NCI-H526 treated with DMSO at 0.1 percent for 48 hours (cell line): ENCODE measurements around the gene AFF3.
"Not testable (repeated sequence)": the region's sequence is repeated elsewhere in the genome, so short reads cannot be mapped to it uniquely, and the experiment has no call there.

Experiments
- DNase-seq: peaks from one replicate; lab custom pipeline; 2025; lab: John Stamatoyannopoulos, UW

Gene AFF3

DNA sequence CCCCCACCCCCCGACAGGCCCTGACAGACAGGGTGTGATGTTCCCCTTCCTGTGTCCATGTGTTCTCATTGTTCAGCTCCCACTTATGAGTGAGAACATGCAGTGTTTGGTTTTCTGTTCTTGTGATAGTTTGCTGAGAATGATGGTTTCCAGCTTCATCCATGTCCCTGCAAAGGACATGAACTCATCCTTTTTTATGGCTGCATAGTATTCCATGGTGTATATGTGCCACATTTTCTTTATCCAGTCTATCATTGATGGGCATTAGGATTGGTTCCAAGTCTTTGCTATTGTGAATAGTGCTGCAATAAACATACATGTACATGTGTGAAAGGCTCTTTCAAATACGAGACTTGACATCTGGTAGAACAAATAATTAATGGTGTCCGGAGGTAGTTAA lies 208.9 kb downstream of the AFF3 start:
- not testable (repeated sequence) for DNase-seq

DNA sequence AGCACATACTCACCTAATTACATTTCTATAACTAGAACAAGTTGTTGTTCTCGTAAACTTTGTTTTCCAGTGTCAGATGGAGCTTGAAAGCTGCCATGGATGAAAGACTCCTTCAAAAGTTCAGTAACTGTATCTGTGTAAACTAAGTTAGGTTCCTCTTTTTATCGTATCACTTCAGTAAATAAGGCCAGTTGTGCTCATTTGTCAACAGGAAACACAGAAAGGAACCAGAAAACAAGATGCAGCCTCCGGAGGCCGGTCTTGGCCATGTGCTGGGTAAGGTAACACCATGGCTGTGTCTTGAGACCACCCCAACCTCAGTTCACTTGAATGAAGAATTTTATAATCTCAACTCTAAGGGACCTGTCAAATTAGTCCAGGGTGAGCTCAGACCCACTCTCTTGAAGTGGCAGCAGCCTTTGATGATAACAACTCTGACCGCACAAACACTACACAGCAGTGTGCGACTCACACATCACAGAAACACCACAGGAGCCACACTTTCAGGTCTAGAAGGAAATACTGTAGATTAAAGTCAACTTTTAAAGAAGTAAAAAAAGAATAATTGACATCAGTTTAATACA lies 213.8 kb downstream of the AFF3 start:
- no peak for DNase-seq

DNA sequence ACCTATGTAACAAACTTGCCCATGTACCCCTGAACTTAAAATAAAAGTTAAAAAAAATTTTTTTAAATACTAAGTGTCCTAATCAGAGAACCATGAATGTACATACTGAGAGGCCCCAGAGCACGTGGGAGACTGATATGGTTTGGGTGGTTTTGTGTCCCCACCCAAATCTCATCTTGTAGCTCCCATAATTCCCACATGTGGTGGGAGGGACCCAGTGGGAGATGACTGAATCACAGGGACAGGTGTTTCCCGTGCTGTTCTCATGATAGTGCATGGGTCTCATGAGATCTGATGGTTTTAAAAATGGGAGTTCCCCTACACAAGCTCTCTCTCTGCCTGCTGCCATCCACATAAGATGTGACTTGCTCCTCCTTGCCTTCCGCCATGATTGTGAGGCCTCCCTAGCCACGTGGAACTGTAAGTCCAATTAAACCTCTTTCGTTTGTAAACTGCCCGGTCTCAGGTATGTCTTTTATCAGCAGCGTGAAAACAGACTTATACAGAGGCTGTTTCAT lies 214.6 kb downstream of the AFF3 start:
- not testable (repeated sequence) for DNase-seq

DNA sequence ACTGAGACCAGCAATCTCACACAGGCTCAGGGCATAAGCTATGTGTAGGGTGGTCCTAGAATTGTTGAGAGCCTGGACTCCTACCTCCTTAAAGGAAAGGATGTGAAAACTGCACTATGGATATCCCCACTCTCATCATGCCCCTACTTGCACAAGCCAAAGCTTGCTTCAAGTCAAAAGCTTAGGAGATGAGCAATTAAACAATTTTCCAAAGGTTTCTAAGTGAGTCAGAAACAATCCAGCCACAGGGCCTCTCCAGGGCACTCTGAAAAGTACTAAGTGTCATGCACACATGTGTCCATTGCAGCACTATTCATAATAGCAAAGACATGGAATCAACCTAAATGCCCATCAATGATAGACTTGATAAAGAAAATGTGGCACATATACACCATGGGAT lies 215.4 kb downstream of the AFF3 start:
- no peak for DNase-seq

DNA sequence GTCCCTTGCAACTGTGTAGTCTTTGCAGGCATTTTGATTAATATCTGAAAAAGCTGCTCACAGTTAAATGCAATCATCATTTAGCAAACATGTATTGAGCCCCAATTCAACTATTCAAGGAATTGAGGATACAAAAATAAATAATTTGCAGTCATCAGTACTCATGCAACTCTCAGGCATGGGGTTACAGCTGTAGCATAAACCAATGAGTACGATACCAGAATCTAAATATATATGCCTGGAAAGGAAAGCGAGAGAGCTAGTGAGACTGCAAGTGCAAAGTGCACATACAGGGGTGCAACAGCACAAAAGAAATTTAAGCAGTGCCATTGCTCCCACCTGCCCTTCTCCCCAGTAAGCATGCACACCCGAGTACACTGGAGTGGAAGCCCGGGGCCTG lies 216.4 kb downstream of the AFF3 start:
- no peak for DNase-seq

DNA sequence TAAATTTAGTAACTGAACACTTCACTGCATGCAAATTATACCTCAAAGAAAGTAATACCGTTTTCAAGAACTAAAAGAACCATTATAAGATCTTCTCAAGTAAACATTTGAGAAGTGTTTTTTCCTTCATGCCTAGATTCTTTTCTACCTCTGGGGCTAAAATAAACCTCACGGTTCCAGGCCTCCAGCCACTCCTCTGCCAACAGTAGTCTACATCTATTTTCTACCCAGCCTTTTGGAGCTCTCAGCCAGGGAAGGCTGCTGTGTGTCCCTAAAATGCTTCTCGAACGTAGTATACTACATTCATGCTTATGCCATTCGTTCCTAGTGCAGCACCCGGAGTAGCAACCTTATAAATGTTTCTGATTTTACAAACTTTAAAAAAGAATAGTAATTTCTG lies 219.7 kb downstream of the AFF3 start:
- no peak for DNase-seq

DNA sequence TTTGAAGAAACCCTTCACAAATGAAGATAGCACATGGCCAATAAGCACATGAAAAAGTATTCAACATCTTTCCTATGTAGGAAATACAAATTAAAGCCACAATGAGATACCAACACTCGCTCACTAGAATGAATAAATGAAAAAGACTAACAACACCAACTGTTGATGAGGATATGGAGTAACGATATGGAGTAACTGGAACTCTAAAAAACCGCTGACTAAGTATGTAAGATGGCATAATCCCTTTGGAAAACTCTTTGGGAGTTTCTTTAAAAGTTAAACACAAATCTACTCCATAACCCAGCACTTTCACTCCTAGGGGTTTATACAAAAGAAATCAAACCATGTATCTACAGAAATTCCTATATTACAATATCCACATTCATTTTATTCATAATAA lies 220.5 kb downstream of the AFF3 start:
- DNase-seq: no peak

DNA sequence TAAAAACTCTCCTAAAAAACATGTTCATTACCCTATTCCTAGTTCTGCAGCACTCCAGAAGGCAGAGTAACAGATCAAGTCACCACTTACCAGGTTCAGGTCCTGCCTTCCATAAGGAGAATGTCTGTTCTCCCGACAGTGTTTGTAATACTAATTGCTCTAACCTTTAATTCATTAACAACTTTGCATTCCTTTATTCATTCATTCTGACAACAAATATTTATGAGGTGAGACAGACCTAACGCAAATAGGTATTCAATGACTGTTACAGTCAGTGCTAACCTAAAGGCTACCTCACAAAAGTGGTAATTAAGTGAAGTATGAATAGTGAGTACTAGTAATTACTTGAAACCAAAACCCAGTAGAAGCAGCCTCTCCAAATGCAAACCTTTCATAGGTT lies 224.0 kb downstream of the AFF3 start:
- DNase-seq: no peak

DNA sequence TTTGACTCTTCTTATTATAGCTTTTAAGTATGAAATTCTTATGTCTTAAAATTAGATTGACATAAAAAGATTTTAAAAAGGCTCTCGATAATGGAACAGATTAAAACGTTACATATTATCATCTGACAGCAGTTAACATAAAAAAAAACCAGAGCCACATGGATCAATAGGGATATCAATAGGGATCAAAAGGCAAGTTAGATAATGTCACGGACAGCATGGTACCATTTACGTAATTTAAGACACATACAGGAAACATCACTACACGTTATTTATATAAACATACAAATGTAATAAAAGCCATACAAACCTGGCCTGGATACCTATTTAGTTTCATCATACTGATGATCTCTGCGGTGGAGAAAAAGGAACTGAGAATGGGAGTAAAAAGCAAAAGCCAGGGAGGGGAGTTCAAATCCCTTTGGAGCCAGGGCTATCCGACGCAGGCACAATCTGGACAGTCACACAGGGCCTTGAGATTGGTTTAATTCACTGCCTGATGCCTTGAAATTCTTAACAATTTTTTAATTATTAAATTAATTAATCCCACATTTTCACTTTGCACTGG lies 227.2 kb downstream of the AFF3 start:
- DNase-seq: no peak

DNA sequence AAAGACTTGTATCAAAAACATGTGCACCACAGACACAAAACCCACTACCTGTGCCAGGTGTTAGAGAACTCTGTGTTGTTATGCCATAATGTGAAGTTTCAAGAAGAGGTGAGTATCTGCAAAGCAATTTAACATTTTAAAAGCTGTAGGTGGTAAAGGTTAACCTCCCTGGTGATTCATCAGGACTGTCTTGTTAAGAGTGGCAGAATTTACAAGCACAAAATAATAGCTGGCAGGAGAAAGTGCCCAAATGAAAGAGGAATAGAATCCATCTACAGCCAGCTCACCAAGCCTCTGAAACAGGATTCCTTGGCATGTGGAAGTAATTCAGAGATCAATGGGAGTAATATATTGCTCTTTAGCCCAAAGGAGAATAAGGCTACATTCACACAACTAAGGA lies 230.7 kb downstream of the AFF3 start:
- DNase-seq: no peak

DNA sequence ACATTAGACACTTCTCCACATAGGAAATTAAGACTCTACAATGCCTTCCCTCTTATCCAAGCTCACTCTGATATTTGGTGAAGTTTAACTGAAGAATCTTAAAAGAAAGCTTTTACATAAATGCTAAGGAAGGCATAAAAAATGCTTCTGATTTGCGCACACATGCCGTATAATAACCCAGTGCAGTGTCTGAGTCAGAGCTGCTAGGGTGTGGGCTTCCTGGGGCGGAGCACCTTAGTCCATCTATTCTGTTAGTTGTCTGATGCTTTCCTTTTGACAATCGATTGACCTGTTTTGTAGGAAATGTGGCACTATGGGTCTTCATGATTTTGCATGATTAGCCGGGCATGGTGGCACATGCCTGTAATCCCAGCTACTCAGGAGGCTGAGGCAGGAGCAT lies 231.5 kb downstream of the AFF3 start:
- DNase-seq: no peak

DNA sequence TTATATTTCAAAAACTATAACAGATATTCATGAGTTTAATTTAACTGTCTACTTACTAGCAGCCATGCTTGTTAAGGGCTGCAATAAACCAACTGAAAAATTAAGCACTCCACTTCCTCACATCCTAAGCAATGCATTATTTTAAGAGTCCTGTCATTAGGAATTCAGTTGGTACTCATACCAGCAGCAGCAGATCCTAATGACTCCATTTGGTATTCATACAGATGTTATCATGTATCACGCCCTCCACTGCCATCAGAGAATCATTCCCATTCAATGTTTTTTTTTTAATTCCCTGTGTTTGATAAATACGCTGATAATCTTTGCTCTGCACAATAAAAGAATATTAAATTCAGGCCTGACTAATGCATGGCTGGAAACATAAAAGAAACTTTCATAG lies 236.8 kb downstream of the AFF3 start:
- DNase-seq: no peak

DNA sequence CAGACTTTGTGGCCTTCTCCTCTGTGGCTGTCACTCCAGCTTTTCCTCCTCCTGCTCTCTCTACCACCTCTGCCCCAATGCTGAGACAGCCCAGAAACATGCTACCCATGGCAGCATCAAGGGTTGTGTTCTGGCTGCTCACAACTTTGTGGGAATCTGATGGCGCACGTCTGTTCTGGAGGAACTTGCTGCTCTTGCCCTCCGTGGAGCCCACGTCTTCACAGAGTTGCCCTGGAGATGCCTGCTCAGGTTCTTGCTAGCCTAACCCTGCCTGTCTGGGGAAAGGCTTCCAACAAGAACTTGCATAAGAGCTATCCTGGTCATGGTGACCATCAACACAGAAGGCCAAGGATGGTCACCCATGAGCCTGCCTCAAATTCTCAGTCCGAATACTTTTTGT lies 237.4 kb downstream of the AFF3 start:
- DNase-seq: no peak

DNA sequence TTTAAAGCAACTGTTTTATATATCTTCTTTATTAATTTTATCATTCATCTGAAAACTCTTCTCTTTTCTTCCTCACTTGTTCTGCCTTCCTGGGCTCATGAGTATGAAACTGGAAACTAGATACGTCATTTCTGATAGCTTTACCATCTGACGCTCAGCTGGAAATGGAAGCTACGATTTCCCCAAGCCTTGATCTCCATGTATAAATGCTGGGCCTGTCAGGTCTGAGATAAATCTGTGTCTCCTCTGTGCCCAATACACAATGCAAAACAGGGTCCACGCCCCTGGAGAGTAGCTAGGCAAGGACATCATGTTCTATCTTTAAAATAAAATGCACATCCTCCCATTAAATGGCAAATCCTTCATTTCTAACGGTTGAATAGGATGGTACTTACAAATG lies 238.4 kb downstream of the AFF3 start:
- no peak for DNase-seq

DNA sequence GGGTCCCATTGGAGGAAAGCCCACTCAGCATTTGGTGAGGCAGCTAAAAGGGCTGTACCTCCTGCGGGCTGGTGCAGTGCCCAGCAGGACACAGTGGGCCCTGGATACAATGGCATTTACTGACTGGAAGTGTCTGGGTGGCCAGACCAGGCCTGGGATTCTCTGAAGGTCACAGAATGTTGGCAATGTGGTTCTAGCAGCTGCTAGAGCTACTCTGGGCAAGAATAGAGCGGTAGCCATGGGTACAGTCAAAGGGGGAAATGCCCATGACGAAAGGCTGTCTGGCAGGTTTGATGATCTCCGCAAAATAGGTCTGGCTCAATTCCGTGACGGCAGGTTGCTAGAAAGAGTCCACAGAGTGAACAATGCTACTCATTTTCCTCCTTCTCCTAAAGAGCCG lies 241.8 kb downstream of the AFF3 start:
- DNase-seq: no peak

DNA sequence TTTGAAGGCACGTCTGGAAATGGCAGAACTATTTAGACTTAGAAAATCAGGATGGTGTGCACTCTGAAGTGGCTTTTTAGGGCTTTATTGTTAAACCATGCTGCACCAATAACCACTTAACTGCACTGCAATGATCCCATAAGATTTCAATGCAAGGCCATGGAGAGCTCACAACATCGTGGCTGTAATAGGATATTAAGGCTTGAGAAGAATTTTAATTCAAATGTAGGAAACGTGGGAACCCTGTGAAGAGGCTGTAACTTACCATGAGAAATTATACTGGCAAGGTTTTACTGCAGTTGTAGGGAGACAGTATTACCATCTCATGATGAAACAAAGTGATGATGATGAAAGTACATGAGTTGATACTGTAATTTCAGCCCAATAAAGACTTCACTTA lies 242.5 kb downstream of the AFF3 start:
- DNase-seq: no peak

DNA sequence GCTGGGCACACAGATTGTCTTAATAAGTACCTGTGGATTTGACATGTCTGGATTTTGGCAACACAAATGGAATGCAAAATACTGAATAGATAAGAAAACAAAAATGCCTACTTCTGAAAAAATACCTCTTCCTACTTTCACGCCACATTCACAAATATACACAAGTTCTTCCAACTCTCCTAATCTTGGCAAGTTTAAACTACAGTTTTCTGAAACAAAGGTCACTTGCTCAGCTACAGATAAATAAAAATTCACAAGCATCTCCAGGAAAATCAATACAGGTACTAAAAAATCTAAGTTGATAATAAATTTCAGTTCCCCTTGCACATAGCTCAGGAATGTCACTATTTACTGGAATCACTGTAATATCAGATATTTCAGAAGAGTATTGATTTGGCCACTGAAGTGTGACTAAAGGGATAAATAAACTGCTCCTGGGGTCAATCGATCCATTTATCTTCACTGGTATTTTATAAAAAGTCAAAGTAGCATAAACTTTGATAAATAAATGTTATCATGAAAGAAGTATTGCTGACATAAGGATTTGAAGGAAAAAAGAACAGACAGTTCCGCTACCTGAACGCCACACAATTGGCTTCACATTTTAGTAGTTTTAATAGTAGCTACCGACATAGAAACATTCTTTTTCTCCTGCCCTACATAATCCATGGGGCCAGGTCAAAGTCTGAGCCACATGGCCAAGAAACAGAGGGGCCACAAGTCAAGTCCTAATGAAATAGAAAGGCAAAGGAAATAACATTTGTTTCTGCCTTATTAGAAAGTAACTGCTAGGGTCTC lies 243.1 kb downstream of the AFF3 start:
- DNase-seq: no peak

DNA sequence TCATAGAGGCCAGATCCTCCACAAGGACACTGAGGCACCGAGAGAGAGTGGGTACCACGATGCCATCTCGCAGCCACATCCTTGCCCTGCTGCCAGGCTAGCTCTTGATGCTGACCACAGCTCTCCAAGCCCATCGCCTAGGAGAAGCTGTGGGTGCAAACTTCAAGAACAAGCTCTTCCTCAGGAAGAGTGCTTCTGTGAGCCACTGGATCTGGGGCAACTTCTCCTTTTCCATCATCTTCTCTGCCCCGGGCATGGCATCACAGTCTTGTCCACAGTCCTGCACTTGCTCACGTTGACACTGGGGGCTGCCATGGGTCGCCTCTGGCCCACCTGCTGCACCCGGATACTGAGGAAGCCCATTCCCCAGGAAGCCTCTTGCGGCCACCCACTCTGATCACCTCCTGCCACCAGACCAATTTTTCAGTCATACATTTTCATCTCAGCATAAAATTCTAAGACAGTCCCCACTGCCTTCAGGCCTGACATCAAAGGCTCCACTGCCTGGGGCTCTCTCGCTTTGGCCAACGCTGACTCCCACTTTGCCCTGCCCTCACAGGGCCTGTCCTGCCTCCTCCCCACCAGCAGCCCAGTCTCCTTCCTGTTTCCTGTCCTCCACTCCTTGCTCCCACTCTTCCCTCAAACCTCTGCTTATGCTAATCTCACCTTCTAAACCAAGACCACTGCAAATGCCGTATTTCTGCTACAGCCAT lies 243.9 kb downstream of the AFF3 start:
- DNase-seq: no peak

DNA sequence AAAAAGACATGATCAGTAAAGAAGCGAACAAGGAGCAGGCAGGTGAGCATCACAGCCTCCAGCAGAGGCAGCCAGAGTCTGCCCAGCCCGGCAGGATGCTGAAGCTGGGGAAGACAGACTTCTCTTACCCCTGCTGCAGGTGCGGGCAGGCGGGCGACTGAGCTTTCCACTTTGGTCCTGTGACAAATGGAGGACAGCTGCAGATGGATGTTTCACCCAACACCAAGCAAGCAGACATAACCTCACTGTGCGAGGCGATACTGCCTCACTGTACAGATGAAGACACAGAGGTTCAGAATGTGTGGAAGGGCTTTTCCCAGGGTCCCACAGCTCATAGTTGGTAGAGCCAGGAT lies 251.0 kb downstream of the AFF3 start:
- no peak for DNase-seq

DNA sequence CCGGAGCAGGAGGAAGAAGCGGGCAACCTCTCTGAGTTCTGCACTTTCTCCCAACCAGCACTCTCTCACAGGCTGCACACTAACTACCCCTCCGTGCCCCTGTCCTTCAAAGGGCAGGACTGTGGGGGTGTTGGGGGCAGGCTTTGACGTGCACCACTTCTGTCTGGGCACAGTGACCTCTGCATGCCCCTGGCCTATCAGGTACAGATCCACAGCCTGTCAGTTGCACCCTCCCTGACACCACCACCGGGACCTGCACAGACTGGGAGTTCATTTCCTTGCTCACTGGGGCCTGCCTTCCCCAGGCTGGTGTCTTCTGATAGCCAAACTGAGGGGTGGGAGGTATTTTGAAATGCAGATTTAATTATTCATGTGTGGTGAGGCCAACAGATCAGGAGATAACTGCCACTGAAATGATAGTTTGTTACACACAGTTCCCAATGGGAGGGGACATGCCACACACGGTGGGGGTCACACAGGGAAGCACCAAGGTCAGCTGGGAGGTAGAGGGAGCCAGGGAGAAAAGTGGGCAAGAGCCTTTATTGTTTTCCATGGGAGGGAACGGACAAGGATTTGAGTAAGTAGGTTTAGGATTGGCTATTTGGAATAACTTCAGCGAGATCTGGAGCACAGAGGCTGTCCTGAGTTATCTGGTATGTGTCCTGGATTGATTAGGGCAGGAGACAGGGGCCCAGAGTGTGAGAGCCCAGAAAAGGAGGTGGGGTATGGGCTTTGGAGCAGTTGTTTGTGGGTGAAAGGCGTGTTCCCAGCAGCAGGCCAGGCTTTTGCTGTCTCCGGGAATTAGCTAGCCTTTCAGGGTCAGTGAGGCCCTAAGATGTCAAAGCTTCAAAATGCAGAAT lies 251.6 kb downstream of the AFF3 start:
- peak; percentile 36 for DNase-seq

DNA sequence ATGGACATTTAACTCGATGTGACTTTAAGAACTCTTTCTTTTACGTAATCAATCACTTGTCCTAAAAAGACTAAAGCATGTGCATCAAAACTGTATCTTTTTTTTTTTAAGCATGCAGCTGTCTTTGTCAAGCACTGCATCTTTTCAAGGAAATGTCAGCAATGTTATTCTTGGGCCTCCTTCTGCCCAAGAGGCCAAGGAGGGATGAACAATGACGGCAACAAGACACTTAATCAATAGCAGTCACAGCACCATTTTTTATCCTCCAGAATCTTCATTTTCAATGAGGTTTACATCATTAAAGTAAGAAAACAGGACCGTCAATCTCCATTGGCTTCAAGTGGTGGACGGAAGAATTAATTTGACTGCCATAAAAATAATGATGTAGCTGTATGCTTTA lies 253.8 kb downstream of the AFF3 start:
- no peak for DNase-seq

DNA sequence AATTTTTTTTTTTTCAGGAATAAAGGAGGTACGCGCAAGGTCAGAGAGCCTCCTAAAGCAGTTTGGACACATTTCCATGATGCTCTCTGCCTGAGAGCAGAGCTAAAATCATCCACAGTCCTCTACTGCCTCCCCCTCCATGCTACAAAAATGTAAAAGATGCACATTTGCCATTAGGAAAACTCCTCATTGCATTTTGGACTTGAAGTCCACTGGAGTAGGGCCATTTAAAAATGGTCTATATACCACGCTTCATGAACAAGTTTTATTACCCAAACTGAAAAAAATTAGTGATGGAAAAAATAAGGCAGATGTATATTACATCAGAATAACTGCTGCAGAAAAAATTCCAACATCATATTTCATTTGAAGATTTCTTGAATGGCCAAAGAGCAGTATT lies 256.0 kb downstream of the AFF3 start:
- DNase-seq: no peak
